Vagina (tissue), 2 donors: Measurements from ENCODE around the gene MTCH1.

Experiments
- POLR2A ChIP-seq, 2 donors: fragments of 450-650 bp; IDR thresholded peaks; one replicate each; pipeline ENCODE4 v1.6.1; 2017; ENCODE audit warnings: antibody characterized with exemption in 2 of 2, mild to moderate bottlenecking in 2 of 2, moderate library complexity in 2 of 2
- POLR2AphosphoS5 ChIP-seq, 2 donors: sonication (generic); formaldehyde crosslinking; IDR thresholded peaks; one replicate each; pipeline ENCODE4 v1.9.0; 2017; ENCODE audit warnings: antibody characterized with exemption in 2 of 2, mild to moderate bottlenecking in 2 of 2, low read depth in 1 of 2; ENCODE audit not compliant: insufficient read depth in 1 of 2
- TF ChIP-seq, protein P1 (sequence below), 3 experiments: fragments of 450-650 bp in 2 of 3; fragments of 200-600 bp in 1 of 3; sonication (generic) in 1 of 3; IDR thresholded peaks; one replicate each; pipeline ENCODE4 v1.5.1; 2017 to 2019; ENCODE audit warnings: antibody characterized with exemption in 3 of 3, mild to moderate bottlenecking in 2 of 3, moderate library complexity in 2 of 3

DNA sequence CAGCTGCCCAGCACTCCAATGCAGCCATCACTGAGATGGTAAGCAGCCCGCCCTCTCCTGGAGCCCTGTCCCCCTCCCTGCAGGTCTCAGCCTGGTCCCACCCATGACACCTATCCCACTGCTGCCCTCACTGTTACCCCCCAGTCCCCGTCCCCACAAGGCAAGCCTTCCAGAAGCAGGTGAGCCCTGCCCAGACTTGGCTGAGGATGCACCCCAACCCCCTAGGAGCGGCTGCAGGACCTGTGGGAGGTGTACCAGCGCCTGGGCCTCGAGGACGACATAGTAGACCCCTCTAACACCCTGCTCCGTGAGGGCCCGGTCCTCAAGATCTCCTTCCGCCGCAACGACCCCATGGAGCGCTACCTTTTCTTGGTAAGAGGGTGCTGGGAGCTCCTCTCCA, 28.7 kb upstream of the MTCH1 start:
- TF ChIP-seq POLR2AphosphoS5 (IDR thresholded peaks at IDR 0.05; ENCODE audit: insufficient read depth in 1 of 2, low read depth in 1 of 2) = no peak
- TF ChIP-seq, protein P1, sequence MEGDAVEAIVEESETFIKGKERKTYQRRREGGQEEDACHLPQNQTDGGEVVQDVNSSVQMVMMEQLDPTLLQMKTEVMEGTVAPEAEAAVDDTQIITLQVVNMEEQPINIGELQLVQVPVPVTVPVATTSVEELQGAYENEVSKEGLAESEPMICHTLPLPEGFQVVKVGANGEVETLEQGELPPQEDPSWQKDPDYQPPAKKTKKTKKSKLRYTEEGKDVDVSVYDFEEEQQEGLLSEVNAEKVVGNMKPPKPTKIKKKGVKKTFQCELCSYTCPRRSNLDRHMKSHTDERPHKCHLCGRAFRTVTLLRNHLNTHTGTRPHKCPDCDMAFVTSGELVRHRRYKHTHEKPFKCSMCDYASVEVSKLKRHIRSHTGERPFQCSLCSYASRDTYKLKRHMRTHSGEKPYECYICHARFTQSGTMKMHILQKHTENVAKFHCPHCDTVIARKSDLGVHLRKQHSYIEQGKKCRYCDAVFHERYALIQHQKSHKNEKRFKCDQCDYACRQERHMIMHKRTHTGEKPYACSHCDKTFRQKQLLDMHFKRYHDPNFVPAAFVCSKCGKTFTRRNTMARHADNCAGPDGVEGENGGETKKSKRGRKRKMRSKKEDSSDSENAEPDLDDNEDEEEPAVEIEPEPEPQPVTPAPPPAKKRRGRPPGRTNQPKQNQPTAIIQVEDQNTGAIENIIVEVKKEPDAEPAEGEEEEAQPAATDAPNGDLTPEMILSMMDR (IDR thresholded peaks at IDR 0.05) = no peak
- TF ChIP-seq POLR2A (IDR thresholded peaks at IDR 0.05) = no peak
